AG04450 (cell line): ENCODE measurements around the gene TANGO6. TPM values are rescaled to one million over a fixed set of nuclear protein-coding genes. Genes with fewer than 3 reads are reported as not detected.

Source experiments
- CTCF ChIA-PET: fragments of 300-600, 350-600 bp; formaldehyde crosslinking; extraction: SDS; loops from one replicate; lab custom pipeline; 2022; ENCODE audit warnings: antibody characterized with exemption, inconsistent platforms; lab: Charles Lee
- POLR2A ChIA-PET: fragments of 350-600 bp; formaldehyde crosslinking; extraction: SDS; loops from one replicate; lab custom pipeline; 2021; ENCODE audit warnings: antibody characterized with exemption, inconsistent platforms; lab: Yijun Ruan, JAX
- DNase-seq: peaks from one replicate; pipeline ENCODE4 v3.0.0-alpha.2; 2011; ENCODE audit warnings: low read depth, low spot score
- H3K27ac ChIP-seq: one replicate; pipeline ENCODE4 v1.5.1; 2012; ENCODE audit warnings: low read depth, low read length, control low read depth
- H3K27me3 ChIP-seq: one replicate; pipeline ENCODE4 v1.6.0; 2012; ENCODE audit warnings: low read length; ENCODE audit not compliant: control insufficient read depth, insufficient read depth
- H3K4me3 ChIP-seq: 2 replicates; pipeline ENCODE4 v1.5.1; 2011; ENCODE audit warnings: mild to moderate bottlenecking, low read depth, low read length, control low read depth
- H3K9me3 ChIP-seq: 2 replicates; pipeline ENCODE4 v1.5.1; 2012; ENCODE audit warnings: low read length; ENCODE audit not compliant: control insufficient read depth, insufficient read depth
- CTCF ChIP-seq: IDR thresholded peaks from 2 replicates; pipeline ENCODE4 v1.5.1; 2011; ENCODE audit warnings: low read depth, low read length, control low read depth, inconsistent platforms
- polyA plus RNA-seq: library from polyadenylated mRNA; depleted of rRNA; stranded (reverse); fragments of >200 nt; gene quantifications from 2 replicates; pipeline ENCODE4 v1.2.3, GENCODE V29; 2011

The TANGO6 gene
- polyA plus RNA-seq, 1 experiment = 11.6 TPM

- Histone ChIP-seq H3K27ac (no peak overlapping the region), H3K4me3 (no peak overlapping the region), H3K9me3 (no peaks in the 10 kb centered on the region; the same call in 1 of the 2 replicates), H3K27me3 (no peaks in the 10 kb centered on the region)
- TF ChIP-seq CTCF = no peak
- DNase-seq = no peak
- POLR2A ChIA-PET = no interaction called here
- CTCF ChIA-PET = interaction anchor here (0.7 to 1.4 kb wide), 3 partner anchors 13 to 339 kb away, joined by 3 to 12 read pairs (median 3); no protein-coding TSS in a partner anchor
These were observed 16.5 kb downstream of the TANGO6 start for GRCh38 chr16:68859828-68860227.

GRCh38 chr16:68860978-68861892 is 17.9 kb downstream of the TANGO6 start:
- Histone ChIP-seq H3K27ac (no peak overlapping the region), H3K4me3 (no peak overlapping the region), H3K9me3 (no peaks in the 10 kb centered on the region; the same call in 1 of the 2 replicates), H3K27me3 (no peaks in the 10 kb centered on the region)
- POLR2A ChIA-PET = interaction anchor here (0.6 kb wide), 1 partner anchor 28 kb away, joined by 4 read pairs; no protein-coding TSS in a partner anchor
- CTCF ChIA-PET = interaction anchor here (0.6 to 1.3 kb wide), 2 partner anchors 14 to 380 kb away, joined by 4 to 5 read pairs; no protein-coding TSS in a partner anchor
- DNase-seq = no peak
- TF ChIP-seq CTCF = no peak

- ChIA-PET POLR2A (interaction anchor here (0.6 kb wide), 1 partner anchor 106 kb away, joined by 6 read pairs; no protein-coding TSS in a partner anchor), CTCF (no interaction called here)
- Histone ChIP-seq H3K27me3 (no peaks in the 10 kb centered on the region), H3K9me3 (no peaks in the 10 kb centered on the region), H3K27ac (no peak overlapping the region), H3K4me3 (no peak overlapping the region)
- TF ChIP-seq CTCF = no peak
- DNase-seq = no peak
These were observed 23.6 kb downstream of the TANGO6 start for GRCh38 chr16:68866933-68867332.

GRCh38 chr16:68869492-68870088 is 26.3 kb downstream of the TANGO6 start:
- H3K27me3 ChIP-seq = no peaks in the 10 kb centered on the region
- DNase-seq = no peak
- H3K27ac ChIP-seq = no peak overlapping the region
- ChIA-PET POLR2A (no interaction called here), CTCF (no interaction called here)
- H3K4me3 ChIP-seq = no peak overlapping the region
- no peaks in the 10 kb centered on the region for H3K9me3 ChIP-seq
- TF ChIP-seq CTCF = no peak
